22Rv1 (cell line): ENCODE data around the gene SFMBT1.
"Not testable (repeated sequence)": the region's sequence is repeated elsewhere in the genome, so short reads cannot be mapped to it uniquely, and the experiment has no call there.

ENCODE experiments used
- H3K27ac ChIP-seq: fragments of 450-650 bp; 2 replicates; pipeline ENCODE4 v1.5.1; 2017
- CTCF ChIP-seq: fragments of 450-650 bp; IDR thresholded peaks from 2 replicates; pipeline ENCODE4 v1.5.1; 2017; ENCODE audit warnings: mild to moderate bottlenecking
- ZFX ChIP-seq: fragments of 450-650 bp; IDR thresholded peaks from 2 replicates; pipeline ENCODE4 v1.6.1; 2017; ENCODE audit warnings: antibody characterized with exemption, borderline replicate concordance

SFMBT1 gene

GRCh38 chr3:53062905-53063304 is 17.0 kb upstream of the SFMBT1 start:
- no peak overlapping the region for H3K27ac ChIP-seq
- TF ChIP-seq ZFX (no peak), CTCF (no peak)

- TF ChIP-seq CTCF (peak; percentile 20; the same call in 1 of the 2 replicates), ZFX (no peak)
- no peak overlapping the region for H3K27ac ChIP-seq
Observed at GRCh38 chr3:53056442-53056841, 10.6 kb upstream of the SFMBT1 start.

GRCh38 chr3:53054233-53054632 is 8.4 kb upstream of the SFMBT1 start:
- H3K27ac ChIP-seq = not testable (repeated sequence)

- no peak overlapping the region for H3K27ac ChIP-seq
- TF ChIP-seq ZFX = no peak
- no peak for TF ChIP-seq CTCF
Observed at GRCh38 chr3:53051929-53052328, 6.1 kb upstream of the SFMBT1 start.

- TF ChIP-seq ZFX (no peak), CTCF (no peak)
- H3K27ac ChIP-seq = no peak overlapping the region
Observed at GRCh38 chr3:53049987-53050386, 4.1 kb upstream of the SFMBT1 start.

GRCh38 chr3:53046171-53047170 is 598 bp upstream of the SFMBT1 start:
- H3K27ac ChIP-seq = peak overlapping the region; percentile 80
- 0 out of 2 replicates have a peak, but pooled peaks have one; percentile 19 for TF ChIP-seq CTCF
- TF ChIP-seq ZFX = no peak

- TF ChIP-seq CTCF (no peak), ZFX (no peak)
- H3K27ac ChIP-seq = peak overlapping the region; percentile 80
Observed at GRCh38 chr3:53044711-53045517, 959 bp downstream of the SFMBT1 start.
